Effector memory CD4-positive, alpha-beta T cell (primary cell): ENCODE measurements around the gene C2orf92.

ENCODE experiments used
- DNase-seq, 3 donors: peaks; one replicate each; pipeline ENCODE4 v3.0.0-alpha.2; 2020
- H3K27ac ChIP-seq: 2 replicates; pipeline ENCODE4 v1.7.0; 2013; ENCODE audit warnings: mild to moderate bottlenecking, low read length, moderate library complexity; ENCODE audit not compliant: insufficient read depth, poor library complexity, severe bottlenecking
- H3K27me3 ChIP-seq: replicated peaks from 2 replicates; pipeline ENCODE4 v1.7.0; 2013; ENCODE audit warnings: mild to moderate bottlenecking, low read length; ENCODE audit not compliant: insufficient read depth, control insufficient read depth, poor library complexity, severe bottlenecking
- H3K36me3 ChIP-seq: 2 replicates; pipeline ENCODE4 v1.7.0; 2013; ENCODE audit warnings: mild to moderate bottlenecking, low read length, moderate library complexity; ENCODE audit not compliant: control insufficient read depth, insufficient read depth
- H3K4me1 ChIP-seq: 2 replicates; pipeline ENCODE4 v1.7.0; 2013; ENCODE audit warnings: low read length, mild to moderate bottlenecking; ENCODE audit not compliant: control insufficient read depth, insufficient read depth, poor library complexity, severe bottlenecking
- H3K4me3 ChIP-seq: 2 replicates; pipeline ENCODE4 v1.7.0; 2013; ENCODE audit warnings: low read length, low read depth, mild to moderate bottlenecking; ENCODE audit not compliant: insufficient read depth, poor library complexity, severe bottlenecking
- H3K9me3 ChIP-seq: 2 replicates; pipeline ENCODE4 v1.7.0; 2013; ENCODE audit warnings: mild to moderate bottlenecking, low read length, moderate library complexity; ENCODE audit not compliant: control insufficient read depth

The C2orf92 gene

GRCh38 chr2:97718942-97719341 is 49.4 kb downstream of the C2orf92 start:
- H3K4me3 ChIP-seq: peak overlapping the region; percentile 75
- DNase-seq: no peak
- H3K9me3 ChIP-seq: no peaks in the 10 kb centered on the region
- H3K27me3 ChIP-seq: no peaks in the 10 kb centered on the region
- H3K36me3 ChIP-seq: peaks cover 22% of the 10 kb centered on the region
- H3K27ac ChIP-seq: peak overlapping the region; percentile 98
- H3K4me1 ChIP-seq: peaks cover 65% of the 10 kb centered on the region

GRCh38 chr2:97719362-97720155 is 50.0 kb downstream of the C2orf92 start:
- no peaks in the 10 kb centered on the region for H3K9me3 ChIP-seq
- no peak for DNase-seq
- peak overlapping the region; percentile 75 for H3K4me3 ChIP-seq
- no peaks in the 10 kb centered on the region for H3K27me3 ChIP-seq
- H3K4me1 ChIP-seq: peaks cover 62% of the 10 kb centered on the region
- peak overlapping the region; percentile 98 for H3K27ac ChIP-seq
- H3K36me3 ChIP-seq: peaks cover 28% of the 10 kb centered on the region

- Histone ChIP-seq H3K27ac (peak overlapping the region; percentile 37), H3K4me3 (peak overlapping the region; percentile 1), H3K36me3 (peaks cover 39% of the 10 kb centered on the region), H3K9me3 (no peaks in the 10 kb centered on the region), H3K27me3 (no peaks in the 10 kb centered on the region), H3K4me1 (peaks cover 50% of the 10 kb centered on the region)
- DNase-seq: no peak
Observed at GRCh38 chr2:97720746-97721145, 51.2 kb downstream of the C2orf92 start.

GRCh38 chr2:97722227-97722626 is 52.7 kb downstream of the C2orf92 start:
- H3K4me1 ChIP-seq: peaks cover 35% of the 10 kb centered on the region
- H3K4me3 ChIP-seq: no peak overlapping the region
- H3K36me3 ChIP-seq: peaks cover 49% of the 10 kb centered on the region
- no peaks in the 10 kb centered on the region for H3K9me3 ChIP-seq
- DNase-seq: no peak
- H3K27me3 ChIP-seq: no peaks in the 10 kb centered on the region
- H3K27ac ChIP-seq: no peak overlapping the region

- Histone ChIP-seq H3K4me3 (no peak overlapping the region), H3K27ac (no peak overlapping the region), H3K4me1 (peaks cover 29% of the 10 kb centered on the region), H3K27me3 (no peaks in the 10 kb centered on the region), H3K36me3 (peaks cover 58% of the 10 kb centered on the region), H3K9me3 (no peaks in the 10 kb centered on the region)
- no peak for DNase-seq
Observed at GRCh38 chr2:97723156-97724072, 53.9 kb downstream of the C2orf92 start.

GRCh38 chr2:97724073-97724410 is 54.5 kb downstream of the C2orf92 start:
- Histone ChIP-seq H3K9me3 (no peaks in the 10 kb centered on the region), H3K4me1 (peaks cover 23% of the 10 kb centered on the region), H3K27ac (no peak overlapping the region), H3K36me3 (peaks cover 64% of the 10 kb centered on the region), H3K27me3 (no peaks in the 10 kb centered on the region), H3K4me3 (no peak overlapping the region)
- no peak for DNase-seq

GRCh38 chr2:97724501-97724900 is 55.0 kb downstream of the C2orf92 start:
- no peak for DNase-seq
- no peak overlapping the region for H3K27ac ChIP-seq
- H3K9me3 ChIP-seq: no peaks in the 10 kb centered on the region
- H3K36me3 ChIP-seq: peaks cover 69% of the 10 kb centered on the region
- no peak overlapping the region for H3K4me3 ChIP-seq
- H3K4me1 ChIP-seq: peaks cover 19% of the 10 kb centered on the region
- H3K27me3 ChIP-seq: no peaks in the 10 kb centered on the region

GRCh38 chr2:97724946-97725688 is 55.6 kb downstream of the C2orf92 start:
- no peak overlapping the region for H3K27ac ChIP-seq
- H3K9me3 ChIP-seq: no peaks in the 10 kb centered on the region
- H3K4me1 ChIP-seq: peaks cover 13% of the 10 kb centered on the region
- no peak for DNase-seq
- no peaks in the 10 kb centered on the region for H3K27me3 ChIP-seq
- H3K36me3 ChIP-seq: peaks cover 75% of the 10 kb centered on the region
- H3K4me3 ChIP-seq: no peak overlapping the region

GRCh38 chr2:97726261-97727064 is 57.0 kb downstream of the C2orf92 start:
- DNase-seq: no peak
- H3K4me1 ChIP-seq: peaks cover 10% of the 10 kb centered on the region
- H3K27me3 ChIP-seq: no peaks in the 10 kb centered on the region
- no peak overlapping the region for H3K27ac ChIP-seq
- H3K4me3 ChIP-seq: no peak overlapping the region
- peaks cover 76% of the 10 kb centered on the region for H3K36me3 ChIP-seq
- H3K9me3 ChIP-seq: no peaks in the 10 kb centered on the region
